OCI-LY3 (cell line): Measurements from ENCODE around the gene HMG20A.

Experiments
- CTCF ChIP-seq: fragments of 200-600, 300-600 bp; sonication (generic); IDR thresholded peaks from 2 replicates; pipeline ENCODE4 v1.5.1; 2014; ENCODE audit warnings: antibody characterized with exemption, low read length, low read depth
- EZH2phosphoT487 ChIP-seq: fragments of 200-600 bp; shearing (Covaris generic); IDR thresholded peaks from 2 replicates; pipeline ENCODE4 v1.6.1; 2018; ENCODE audit warnings: antibody characterized with exemption, mixed run types, low read depth

GRCh38 chr15:77402740-77403379 is 17.8 kb upstream of the HMG20A start:
- TF ChIP-seq CTCF = no peak
- TF ChIP-seq EZH2phosphoT487 = no peak
